ENCODE data around the gene NCMAP.

NCMAP gene

GRCh38 chr1:24575905-24576587 lies 20.2 kb downstream of the NCMAP start:
- DNase-seq = no peak

GRCh38 chr1:24578846-24579245 lies 23.0 kb downstream of the NCMAP start:
- no peak for DNase-seq

- no peak for DNase-seq
Observed at GRCh38 chr1:24580756-24581155, 24.9 kb downstream of the NCMAP start.

- DNase-seq = no peak
Observed at GRCh38 chr1:24584171-24584647, 28.3 kb downstream of the NCMAP start.

- no peak for DNase-seq
Observed at GRCh38 chr1:24586119-24586518, 30.2 kb downstream of the NCMAP start.

GRCh38 chr1:24586970-24587820 lies 31.3 kb downstream of the NCMAP start:
- DNase-seq = peak; percentile 66 to 82

- no peak for DNase-seq
Observed at GRCh38 chr1:24588573-24588972, 32.7 kb downstream of the NCMAP start.

- DNase-seq = no peak
Observed at GRCh38 chr1:24589200-24589599, 33.3 kb downstream of the NCMAP start.

GRCh38 chr1:24591781-24592180 lies 35.9 kb downstream of the NCMAP start:
- no peak for DNase-seq

- no peak for DNase-seq
Observed at GRCh38 chr1:24594328-24594598, 38.4 kb downstream of the NCMAP start.

GRCh38 chr1:24596401-24596880 lies 40.6 kb downstream of the NCMAP start:
- no peak for DNase-seq

GRCh38 chr1:24599265-24599664 lies 43.4 kb downstream of the NCMAP start:
- no peak for DNase-seq

- DNase-seq = no peak
Observed at GRCh38 chr1:24600551-24600950, 44.7 kb downstream of the NCMAP start.

GRCh38 chr1:24605534-24606295 lies 49.8 kb downstream of the NCMAP start:
- no peak for DNase-seq

GRCh38 chr1:24606296-24606605 lies 50.4 kb downstream of the NCMAP start:
- DNase-seq = no peak

GRCh38 chr1:24606621-24607020 lies 50.7 kb downstream of the NCMAP start:
- DNase-seq = no peak

- no peak for DNase-seq
Observed at GRCh38 chr1:24609949-24610517, 54.1 kb downstream of the NCMAP start.

GRCh38 chr1:24619376-24619775 lies 63.5 kb downstream of the NCMAP start:
- DNase-seq = no peak

- DNase-seq = no peak
Observed at GRCh38 chr1:24620678-24621077, 64.8 kb downstream of the NCMAP start.

GRCh38 chr1:24621121-24621520 lies 65.2 kb downstream of the NCMAP start:
- no peak for DNase-seq

GRCh38 chr1:24622218-24622617 lies 66.3 kb downstream of the NCMAP start:
- no peak for DNase-seq

- DNase-seq = no peak
Observed at GRCh38 chr1:24632832-24633175, 76.9 kb downstream of the NCMAP start.

- peak in 1 of 2 donors; percentile 69 for DNase-seq
Observed at GRCh38 chr1:24635195-24635843, 79.4 kb downstream of the NCMAP start.

All from CD4-positive, alpha-beta T cell treated with Interferon alpha-2 for 1 hour (primary cell).